Liver (tissue), 9 donors: ENCODE data around the gene ANKRD33B. TPM values are rescaled to one million over a fixed set of nuclear protein-coding genes. Genes with fewer than 3 reads are reported as not detected.

ENCODE experiments used
- DNase-seq: peaks from one replicate; pipeline ENCODE4 v3.0.0-alpha.2; 2017; ENCODE audit warnings: low spot score
- H3K27ac ChIP-seq, 2 donors: one replicate each; pipeline ENCODE4 v1.7.0; 2013; ENCODE audit warnings: inconsistent platforms in 2 of 2, low read length in 2 of 2, control low read depth in 1 of 2, low read depth in 1 of 2, mild to moderate bottlenecking in 1 of 2
- H3K27me3 ChIP-seq, 4 donors: one replicate each; pipeline versions ENCODE4 v1.6.1 to v1.7.0; 2013; ENCODE audit warnings: low read length in 3 of 4, inconsistent platforms in 1 of 4, mild to moderate bottlenecking in 1 of 4, moderate library complexity in 1 of 4; ENCODE audit not compliant: control insufficient read depth in 4 of 4, insufficient read depth in 4 of 4
- H3K36me3 ChIP-seq, 4 donors: one replicate each; pipeline versions ENCODE4 v1.6.1 to v1.7.0; 2013; ENCODE audit warnings: low read length in 3 of 4, mild to moderate bottlenecking in 3 of 4, low read depth in 1 of 4, moderate library complexity in 1 of 4; ENCODE audit not compliant: control insufficient read depth in 4 of 4, insufficient read depth in 3 of 4
- H3K4me1 ChIP-seq, 4 donors: one replicate each; pipeline versions ENCODE4 v1.6.1 to v1.7.0; 2013; ENCODE audit warnings: low read length in 3 of 4, mild to moderate bottlenecking in 3 of 4, moderate library complexity in 1 of 4; ENCODE audit not compliant: control insufficient read depth in 4 of 4, insufficient read depth in 4 of 4
- H3K4me3 ChIP-seq, 3 donors: one replicate each; pipeline versions ENCODE4 v1.6.1 to v1.7.0; 2013; ENCODE audit warnings: low read length in 3 of 3, control low read depth in 1 of 3, low read depth in 1 of 3, mild to moderate bottlenecking in 1 of 3
- H3K9ac ChIP-seq, 2 donors: one replicate each; pipeline ENCODE4 v1.7.0; 2013; ENCODE audit warnings: low read length in 2 of 2, mild to moderate bottlenecking in 2 of 2, moderate library complexity in 2 of 2, control low read depth in 1 of 2, low read depth in 1 of 2
- H3K9me3 ChIP-seq, 4 donors: one replicate each; pipeline versions ENCODE4 v1.6.1 to v1.7.0; 2013; ENCODE audit warnings: low read length in 3 of 4; ENCODE audit not compliant: control insufficient read depth in 4 of 4
- CTCF ChIP-seq: fragments of 150-350 bp; IDR thresholded peaks from 2 replicates; pipeline ENCODE4 v1.5.1; 2017; ENCODE audit warnings: improper control_type of control experiment, low read depth, low read length; ENCODE audit not compliant: missing input control
- EGR1 ChIP-seq, 2 donors: IDR thresholded peaks; 2 replicates each; pipeline ENCODE4 v1.6.1; 2016 to 2018; ENCODE audit warnings: antibody characterized with exemption in 2 of 2, low read depth in 2 of 2
- FOXA1 ChIP-seq: IDR thresholded peaks from 2 replicates; pipeline ENCODE4 v1.6.1; 2016; ENCODE audit warnings: antibody characterized with exemption
- FOXA2 ChIP-seq: IDR thresholded peaks from 2 replicates; pipeline ENCODE4 v1.6.1; 2016; ENCODE audit warnings: antibody characterized with exemption
- GABPA ChIP-seq, 2 donors: IDR thresholded peaks in 1 of 2; conservative IDR thresholded peaks in 1 of 2; 2 replicates each; pipeline ENCODE4 v1.6.1; 2016; ENCODE audit warnings: antibody characterized with exemption in 2 of 2, mild to moderate bottlenecking in 1 of 2, moderate library complexity in 1 of 2
- HNF4A ChIP-seq, 2 donors: conservative IDR thresholded peaks; 2 replicates each; pipeline ENCODE4 v1.6.1; 2016; ENCODE audit warnings: antibody characterized with exemption in 2 of 2, mild to moderate bottlenecking in 2 of 2
- HNF4G ChIP-seq: IDR thresholded peaks from 2 replicates; pipeline ENCODE4 v1.6.1; 2016; ENCODE audit warnings: antibody characterized with exemption
- JUND ChIP-seq, 2 donors: IDR thresholded peaks; 2 replicates each; pipeline ENCODE4 v1.6.1; 2016; ENCODE audit warnings: antibody characterized with exemption in 2 of 2
- MAX ChIP-seq: IDR thresholded peaks from 2 replicates; pipeline ENCODE4 v1.6.1; 2016; ENCODE audit warnings: antibody characterized with exemption
- NR2F2 ChIP-seq: IDR thresholded peaks from 2 replicates; pipeline ENCODE4 v1.6.1; 2016; ENCODE audit warnings: antibody characterized with exemption
- RAD21 ChIP-seq, 2 donors: IDR thresholded peaks; 2 replicates each; pipeline ENCODE4 v1.6.1; 2016; ENCODE audit warnings: antibody characterized with exemption in 2 of 2, mild to moderate bottlenecking in 2 of 2
- RXRA ChIP-seq, 2 donors: IDR thresholded peaks; 2 replicates each; pipeline ENCODE4 v1.6.1; 2017 to 2018; ENCODE audit warnings: antibody characterized with exemption in 2 of 2, mild to moderate bottlenecking in 1 of 2
- SP1 ChIP-seq: IDR thresholded peaks from 2 replicates; pipeline ENCODE4 v1.6.1; 2018; ENCODE audit warnings: antibody characterized with exemption, mild to moderate bottlenecking
- TAF1 ChIP-seq: conservative IDR thresholded peaks from 2 replicates; pipeline ENCODE4 v1.6.1; 2016; ENCODE audit warnings: antibody characterized with exemption, mild to moderate bottlenecking
- YY1 ChIP-seq: IDR thresholded peaks from 2 replicates; pipeline ENCODE4 v1.6.1; 2016; ENCODE audit warnings: antibody characterized with exemption, mild to moderate bottlenecking
- WGBS: extraction: QIAGEN DNeasy Blood & Tissue Kit; methylation state at CpG from one replicate; pipeline ENCODE4 v1.1.7; 2013; 5-methylcytosine and 5-hydroxymethylcytosine counted together
- polyA plus RNA-seq, 2 donors: library from polyadenylated mRNA; stranded (reverse) in 1 of 2; unstranded in 1 of 2; fragments of 200-250 nt in 1 of 2; fragments of >200 nt in 1 of 2; fragmentation: Nextera tagmentation in 1 of 2; extraction: Ambion mirVana in 1 of 2; gene quantifications; one replicate each; pipeline versions ENCODE4 v1.2.1 to v1.2.3, GENCODE V29; 2013 to 2015
- total RNA-seq, 2 donors: library from RNA; depleted of rRNA; stranded (reverse); fragments of >200 nt; gene quantifications; one replicate each; pipeline ENCODE4 v1.2.3, GENCODE V29; 2014
- TF ChIP-seq, protein P1 (sequence below): IDR thresholded peaks from 2 replicates; pipeline ENCODE4 v1.6.1; 2016; ENCODE audit warnings: antibody characterized with exemption
- TF ChIP-seq, protein P2 (sequence below): IDR thresholded peaks from 2 replicates; pipeline ENCODE4 v1.6.1; 2016; ENCODE audit warnings: antibody characterized with exemption
- TF ChIP-seq, protein P3 (sequence below): IDR thresholded peaks from 2 replicates; pipeline ENCODE4 v1.6.1; 2016; ENCODE audit warnings: antibody characterized with exemption, mild to moderate bottlenecking
- donor health status: healthy.
- donor health status: healthy.
- donor health status: healthy.
- donor health status: healthy.
- donor health status: healthy.

The ANKRD33B gene
- total and polyA plus RNA-seq, 4 donors, result 0.09 to 1.9 (median 0.25) TPM; not detected in 1

- H3K27ac ChIP-seq, result no peak overlapping the region
- TF ChIP-seq HNF4G (no peak), FOXA1 (no peak), YY1 (no peak), RXRA (IDR thresholded peaks at IDR 0.05) (no peak), HNF4A (conservative IDR thresholded peaks at IDR 0.05) (no peak), JUND (IDR thresholded peaks at IDR 0.05) (no peak), CTCF (no peak), TAF1 (no peak), GABPA (IDR thresholded peaks at IDR 0.05 in 1 of 2, conservative IDR thresholded peaks at IDR 0.05 in 1 of 2) (no peak), EGR1 (IDR thresholded peaks at IDR 0.05; ENCODE audit: low read depth in 2 of 2) (no peak), SP1 (no peak), NR2F2 (no peak), FOXA2 (no peak), RAD21 (IDR thresholded peaks at IDR 0.05) (no peak), MAX (no peak)
- TF ChIP-seq, protein P1, sequence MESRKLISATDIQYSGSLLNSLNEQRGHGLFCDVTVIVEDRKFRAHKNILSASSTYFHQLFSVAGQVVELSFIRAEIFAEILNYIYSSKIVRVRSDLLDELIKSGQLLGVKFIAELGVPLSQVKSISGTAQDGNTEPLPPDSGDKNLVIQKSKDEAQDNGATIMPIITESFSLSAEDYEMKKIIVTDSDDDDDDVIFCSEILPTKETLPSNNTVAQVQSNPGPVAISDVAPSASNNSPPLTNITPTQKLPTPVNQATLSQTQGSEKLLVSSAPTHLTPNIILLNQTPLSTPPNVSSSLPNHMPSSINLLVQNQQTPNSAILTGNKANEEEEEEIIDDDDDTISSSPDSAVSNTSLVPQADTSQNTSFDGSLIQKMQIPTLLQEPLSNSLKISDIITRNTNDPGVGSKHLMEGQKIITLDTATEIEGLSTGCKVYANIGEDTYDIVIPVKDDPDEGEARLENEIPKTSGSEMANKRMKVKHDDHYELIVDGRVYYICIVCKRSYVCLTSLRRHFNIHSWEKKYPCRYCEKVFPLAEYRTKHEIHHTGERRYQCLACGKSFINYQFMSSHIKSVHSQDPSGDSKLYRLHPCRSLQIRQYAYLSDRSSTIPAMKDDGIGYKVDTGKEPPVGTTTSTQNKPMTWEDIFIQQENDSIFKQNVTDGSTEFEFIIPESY, result no peak
- TF ChIP-seq, protein P2, sequence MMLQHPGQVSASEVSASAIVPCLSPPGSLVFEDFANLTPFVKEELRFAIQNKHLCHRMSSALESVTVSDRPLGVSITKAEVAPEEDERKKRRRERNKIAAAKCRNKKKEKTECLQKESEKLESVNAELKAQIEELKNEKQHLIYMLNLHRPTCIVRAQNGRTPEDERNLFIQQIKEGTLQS, result no peak
- TF ChIP-seq, protein P3, sequence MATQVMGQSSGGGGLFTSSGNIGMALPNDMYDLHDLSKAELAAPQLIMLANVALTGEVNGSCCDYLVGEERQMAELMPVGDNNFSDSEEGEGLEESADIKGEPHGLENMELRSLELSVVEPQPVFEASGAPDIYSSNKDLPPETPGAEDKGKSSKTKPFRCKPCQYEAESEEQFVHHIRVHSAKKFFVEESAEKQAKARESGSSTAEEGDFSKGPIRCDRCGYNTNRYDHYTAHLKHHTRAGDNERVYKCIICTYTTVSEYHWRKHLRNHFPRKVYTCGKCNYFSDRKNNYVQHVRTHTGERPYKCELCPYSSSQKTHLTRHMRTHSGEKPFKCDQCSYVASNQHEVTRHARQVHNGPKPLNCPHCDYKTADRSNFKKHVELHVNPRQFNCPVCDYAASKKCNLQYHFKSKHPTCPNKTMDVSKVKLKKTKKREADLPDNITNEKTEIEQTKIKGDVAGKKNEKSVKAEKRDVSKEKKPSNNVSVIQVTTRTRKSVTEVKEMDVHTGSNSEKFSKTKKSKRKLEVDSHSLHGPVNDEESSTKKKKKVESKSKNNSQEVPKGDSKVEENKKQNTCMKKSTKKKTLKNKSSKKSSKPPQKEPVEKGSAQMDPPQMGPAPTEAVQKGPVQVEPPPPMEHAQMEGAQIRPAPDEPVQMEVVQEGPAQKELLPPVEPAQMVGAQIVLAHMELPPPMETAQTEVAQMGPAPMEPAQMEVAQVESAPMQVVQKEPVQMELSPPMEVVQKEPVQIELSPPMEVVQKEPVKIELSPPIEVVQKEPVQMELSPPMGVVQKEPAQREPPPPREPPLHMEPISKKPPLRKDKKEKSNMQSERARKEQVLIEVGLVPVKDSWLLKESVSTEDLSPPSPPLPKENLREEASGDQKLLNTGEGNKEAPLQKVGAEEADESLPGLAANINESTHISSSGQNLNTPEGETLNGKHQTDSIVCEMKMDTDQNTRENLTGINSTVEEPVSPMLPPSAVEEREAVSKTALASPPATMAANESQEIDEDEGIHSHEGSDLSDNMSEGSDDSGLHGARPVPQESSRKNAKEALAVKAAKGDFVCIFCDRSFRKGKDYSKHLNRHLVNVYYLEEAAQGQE, result no peak
- no peak overlapping the region for H3K9ac ChIP-seq
- no peaks in the 10 kb centered on the region for H3K9me3 ChIP-seq
- H3K36me3 ChIP-seq, result no peaks in the 10 kb centered on the region
- no peak overlapping the region for H3K4me3 ChIP-seq
- H3K27me3 ChIP-seq, result no peaks in the 10 kb centered on the region
- WGBS, result 91% methylated on average over 11 of the region's 11 CpGs
- H3K4me1 ChIP-seq, result peaks cover 0 to 4% (median 0%) of the 10 kb centered on the region in 4 donors
- DNase-seq, result no peak
These were observed 30.8 kb downstream of the ANKRD33B start for GRCh38 chr5:10594591-10595210.
